Memory B cell (primary cell): ENCODE results near the gene CHI3L2.
"Not testable (repeated sequence)": the region's sequence is repeated elsewhere in the genome, so short reads cannot be mapped to it uniquely, and the experiment has no call there.

Experiments
- ATAC-seq: fragments of 150-1000 bp; cut with Tn5 transposase; 2 replicates; pipeline ENCODE4 v1.10.0; 2021; ENCODE audit warnings: low read depth, mild to moderate bottlenecking, moderate library complexity
- DNase-seq, 2 donors: peaks; one replicate each; pipeline ENCODE4 v3.0.0; 2022; ENCODE audit warnings: low spot score in 2 of 2
- H3K27ac Mint-ChIP-seq: one replicate; pipeline ENCODE4 v1.8.0; 2022; ENCODE audit warnings: mild to moderate bottlenecking, moderate library complexity, mixed read lengths
- H3K27me3 Mint-ChIP-seq: one replicate; pipeline ENCODE4 v1.8.0; 2022; ENCODE audit warnings: mixed read lengths
- H3K36me3 Mint-ChIP-seq: one replicate; pipeline ENCODE4 v1.8.0; 2022; ENCODE audit warnings: mild to moderate bottlenecking, mixed read lengths
- H3K4me1 Mint-ChIP-seq: one replicate; pipeline ENCODE4 v1.8.0; 2022; ENCODE audit warnings: mixed read lengths
- H3K4me3 Mint-ChIP-seq: one replicate; pipeline ENCODE4 v1.8.0; 2022; ENCODE audit warnings: mild to moderate bottlenecking, moderate library complexity, mixed read lengths
- H3K9me3 Mint-ChIP-seq: one replicate; pipeline ENCODE4 v1.8.0; 2022; ENCODE audit warnings: mixed read lengths

The CHI3L2 gene

GRCh38 chr1:111208921-111209320 lies 18.6 kb upstream of the CHI3L2 start:
- H3K27ac Mint-ChIP-seq, result no peak overlapping the region

GRCh38 chr1:111209622-111210021 lies 17.9 kb upstream of the CHI3L2 start:
- Mint-ChIP-seq H3K36me3 (peaks cover 3% of the 10 kb centered on the region), H3K4me1 (peaks cover 46% of the 10 kb centered on the region), H3K4me3 (no peak overlapping the region), H3K27me3 (no peaks in the 10 kb centered on the region), H3K9me3 (peaks cover 2% of the 10 kb centered on the region), H3K27ac (no peak overlapping the region)
- ATAC-seq (no peak), DNase-seq (no peak)

More at GRCh38 chr1:111208921-111209320, 18.6 kb upstream of the CHI3L2 start:
- Mint-ChIP-seq H3K4me3 (no peak overlapping the region), H3K36me3 (peaks cover 3% of the 10 kb centered on the region), H3K9me3 (peaks cover 2% of the 10 kb centered on the region), H3K4me1 (peaks cover 40% of the 10 kb centered on the region), H3K27me3 (no peaks in the 10 kb centered on the region)
- DNase-seq (no peak), ATAC-seq (no peak)

DNA sequence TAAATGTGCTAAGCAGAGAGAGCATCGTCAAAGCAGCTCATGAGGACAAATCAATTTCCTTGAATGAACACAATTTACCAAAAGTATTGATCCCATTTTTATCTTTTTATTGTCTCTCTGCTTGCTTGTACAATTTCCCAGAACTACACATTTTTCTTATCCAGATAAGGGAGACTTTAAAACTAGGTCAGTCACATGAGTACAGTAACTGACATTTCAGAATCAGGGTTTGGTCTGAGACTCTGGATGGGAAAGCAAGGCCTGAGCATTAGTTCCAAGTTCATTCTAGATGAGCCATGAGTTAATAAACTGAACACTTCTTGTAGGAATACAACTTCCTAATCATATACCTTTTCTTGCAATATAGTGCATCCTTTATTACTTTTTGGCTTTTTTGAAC lies 15.6 kb upstream of the CHI3L2 start:
- Mint-ChIP-seq H3K27me3 (no peaks in the 10 kb centered on the region), H3K27ac (no peak overlapping the region), H3K9me3 (peaks cover 2% of the 10 kb centered on the region), H3K4me1 (peaks cover 53% of the 10 kb centered on the region), H3K4me3 (no peak overlapping the region), H3K36me3 (peaks cover 3% of the 10 kb centered on the region)
- DNase-seq (no peak), ATAC-seq (no peak)

DNA sequence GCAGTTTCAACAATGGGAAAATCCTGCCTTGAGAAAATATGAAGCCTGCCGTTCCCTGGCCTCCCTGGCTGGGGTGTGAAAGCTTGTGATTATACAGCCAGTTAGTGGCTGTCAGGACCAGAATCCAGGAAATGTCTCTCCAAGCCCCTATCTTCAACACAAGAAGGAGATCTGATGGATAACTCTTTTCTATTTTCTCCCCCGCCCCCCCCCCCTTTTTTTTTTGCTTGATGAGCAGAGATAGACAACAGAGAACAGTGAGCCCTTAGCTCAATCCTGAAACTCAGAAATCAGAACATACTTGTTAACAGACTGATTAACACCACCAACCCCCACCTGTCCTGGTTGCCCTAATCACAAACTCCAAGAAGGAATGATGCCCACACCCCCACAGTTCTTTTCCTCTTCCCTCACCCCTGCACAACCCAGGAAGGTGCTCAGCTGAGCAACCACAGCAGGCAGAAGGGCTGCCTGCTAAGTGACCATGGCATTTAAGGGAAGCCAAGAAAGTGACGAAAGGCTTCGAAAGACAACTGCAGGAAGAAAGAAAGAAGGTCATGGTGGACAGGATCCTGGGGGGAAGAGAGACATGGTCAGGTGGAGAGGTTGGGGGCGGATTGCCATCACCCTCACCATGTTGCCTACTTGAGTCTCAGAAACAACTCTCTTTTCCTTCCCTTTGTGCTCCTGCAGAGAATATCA lies 14.7 kb upstream of the CHI3L2 start:
- H3K36me3 Mint-ChIP-seq, result peaks cover 3% of the 10 kb centered on the region
- ATAC-seq, result no peak
- no peaks in the 10 kb centered on the region for H3K27me3 Mint-ChIP-seq
- no peak for DNase-seq
- peaks cover 2% of the 10 kb centered on the region for H3K9me3 Mint-ChIP-seq
- no peak overlapping the region for H3K4me3 Mint-ChIP-seq
- peaks cover 59% of the 10 kb centered on the region for H3K4me1 Mint-ChIP-seq
- H3K27ac Mint-ChIP-seq, result peak overlapping the region; percentile 9

DNA sequence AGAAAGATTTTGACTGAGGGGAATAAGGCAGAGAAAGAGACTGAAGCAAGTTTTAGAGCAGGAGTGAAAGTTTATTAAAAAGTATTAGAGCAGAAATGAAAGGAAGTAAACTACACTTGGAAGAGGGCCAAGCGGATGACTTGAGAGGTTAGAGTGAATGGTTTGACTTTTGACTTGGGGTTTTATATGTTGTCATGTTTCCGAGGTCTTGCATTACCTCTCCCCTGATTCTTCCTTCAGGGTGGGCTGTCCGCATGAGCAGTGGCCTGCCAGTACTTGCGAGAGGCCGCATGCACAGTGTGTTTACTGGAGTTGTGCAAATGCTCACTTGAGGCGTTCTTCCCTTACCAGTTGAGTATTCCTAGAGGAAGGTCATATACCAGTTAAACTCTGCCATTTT lies 14.1 kb upstream of the CHI3L2 start:
- no peak for ATAC-seq
- Mint-ChIP-seq H3K4me3 (peak overlapping the region; percentile 22), H3K9me3 (peaks cover 2% of the 10 kb centered on the region), H3K27me3 (no peaks in the 10 kb centered on the region), H3K36me3 (peaks cover 3% of the 10 kb centered on the region), H3K4me1 (peaks cover 62% of the 10 kb centered on the region), H3K27ac (peak overlapping the region; percentile 9)
- no peak for DNase-seq

DNA sequence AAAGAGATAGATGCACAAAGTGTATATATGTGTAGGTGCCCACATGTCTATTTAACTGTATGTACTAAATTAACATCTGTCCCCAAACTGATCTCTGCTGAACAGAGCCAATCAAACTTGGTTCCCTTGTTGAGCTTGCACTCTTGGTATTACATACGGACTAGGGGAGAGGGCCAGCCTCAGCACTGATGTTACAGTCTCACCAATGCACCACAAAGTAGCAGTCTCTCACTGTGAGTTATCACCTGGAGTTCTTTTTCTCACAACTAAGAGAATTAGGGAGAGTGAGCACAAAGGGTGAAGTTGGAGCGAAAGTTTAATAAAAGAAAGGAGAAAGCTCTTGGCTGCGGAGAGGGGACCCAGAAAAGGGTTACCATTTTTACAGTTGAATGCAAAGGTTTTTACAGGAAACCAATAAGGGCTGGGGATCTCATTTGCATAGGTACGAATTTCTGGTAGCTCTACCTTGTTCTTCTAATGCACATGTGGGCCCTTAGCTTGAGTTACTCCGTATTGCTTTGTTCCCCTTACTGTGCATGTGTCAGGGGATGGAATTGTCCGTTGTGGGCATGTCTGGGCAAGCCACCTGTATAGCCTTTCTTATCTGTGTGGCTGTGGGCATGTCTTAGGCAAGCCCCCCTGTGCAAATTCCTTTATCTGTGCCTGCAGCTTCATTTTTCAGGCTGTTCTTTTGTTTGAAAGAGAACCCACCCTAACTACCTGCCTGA lies 13.3 kb upstream of the CHI3L2 start:
- DNase-seq (no peak), ATAC-seq (peak; percentile 33)
- Mint-ChIP-seq H3K4me1 (peaks cover 64% of the 10 kb centered on the region), H3K4me3 (peak overlapping the region; percentile 22), H3K9me3 (peaks cover 2% of the 10 kb centered on the region), H3K27me3 (no peaks in the 10 kb centered on the region), H3K27ac (peak overlapping the region; percentile 98), H3K36me3 (peaks cover 3% of the 10 kb centered on the region)

DNA sequence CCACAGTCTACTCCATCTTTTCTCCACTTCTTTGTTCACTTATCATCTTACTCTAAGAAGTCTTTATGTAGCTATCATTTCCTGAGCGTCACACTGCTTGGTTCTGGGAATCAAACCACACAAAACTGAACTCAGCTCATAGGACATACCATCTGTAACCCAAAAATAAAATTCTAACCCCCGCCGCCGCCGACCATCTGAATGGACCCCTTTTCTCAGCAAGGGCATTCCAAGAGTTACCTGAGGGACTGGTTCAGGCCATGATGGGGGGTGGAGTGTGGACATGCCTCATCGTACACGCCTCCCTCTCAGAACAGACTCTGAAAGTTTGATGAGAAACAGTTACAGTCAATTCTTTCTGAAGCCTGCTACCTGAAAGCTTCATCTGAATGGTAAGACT lies 12.6 kb upstream of the CHI3L2 start:
- Mint-ChIP-seq H3K4me1 (peaks cover 71% of the 10 kb centered on the region), H3K27ac (peak overlapping the region; percentile 98), H3K4me3 (peak overlapping the region; percentile 22), H3K36me3 (peaks cover 3% of the 10 kb centered on the region), H3K27me3 (no peaks in the 10 kb centered on the region), H3K9me3 (peaks cover 2% of the 10 kb centered on the region)
- ATAC-seq (no peak), DNase-seq (no peak)

GRCh38 chr1:111215285-111215684 lies 12.2 kb upstream of the CHI3L2 start:
- peak overlapping the region; percentile 98 for H3K27ac Mint-ChIP-seq
- H3K9me3 Mint-ChIP-seq, ATAC-seq, H3K36me3 Mint-ChIP-seq, H3K27me3 Mint-ChIP-seq, DNase-seq: not testable (repeated sequence)
- H3K4me1 Mint-ChIP-seq, result peaks cover 72% of the 10 kb centered on the region
- peak overlapping the region; percentile 12 for H3K4me3 Mint-ChIP-seq

DNA sequence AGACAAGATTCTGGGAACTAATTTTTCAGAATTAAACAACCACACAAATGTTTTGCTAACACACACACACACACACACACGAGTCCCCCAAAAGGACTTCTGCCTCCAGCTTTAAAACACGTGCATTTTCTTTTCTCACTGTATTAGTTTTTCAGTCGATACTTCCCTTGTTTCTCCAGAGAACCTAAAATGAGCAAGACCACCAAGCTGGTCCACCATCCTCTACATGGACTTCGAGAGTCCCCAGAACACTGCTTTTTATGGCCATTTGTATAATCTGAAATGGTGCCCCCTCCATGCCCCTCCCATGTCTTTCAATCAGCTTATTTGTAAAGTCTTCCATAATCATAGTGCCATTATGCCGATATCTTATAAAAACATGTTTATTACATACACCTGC lies 10.8 kb upstream of the CHI3L2 start:
- Mint-ChIP-seq H3K9me3 (peaks cover 2% of the 10 kb centered on the region), H3K4me1 (peaks cover 84% of the 10 kb centered on the region), H3K4me3 (peak overlapping the region; percentile 13), H3K27me3 (no peaks in the 10 kb centered on the region), H3K36me3 (peaks cover 3% of the 10 kb centered on the region), H3K27ac (peak overlapping the region; percentile 98)
- DNase-seq (no peak), ATAC-seq (no peak)

GRCh38 chr1:111217183-111217910 lies 10.2 kb upstream of the CHI3L2 start:
- Mint-ChIP-seq H3K36me3 (peaks cover 3% of the 10 kb centered on the region), H3K27me3 (no peaks in the 10 kb centered on the region), H3K4me1 (peaks cover 88% of the 10 kb centered on the region), H3K9me3 (peaks cover 2% of the 10 kb centered on the region), H3K27ac (peak overlapping the region; percentile 98), H3K4me3 (peak overlapping the region; percentile 6)
- ATAC-seq (no peak), DNase-seq (no peak)

DNA sequence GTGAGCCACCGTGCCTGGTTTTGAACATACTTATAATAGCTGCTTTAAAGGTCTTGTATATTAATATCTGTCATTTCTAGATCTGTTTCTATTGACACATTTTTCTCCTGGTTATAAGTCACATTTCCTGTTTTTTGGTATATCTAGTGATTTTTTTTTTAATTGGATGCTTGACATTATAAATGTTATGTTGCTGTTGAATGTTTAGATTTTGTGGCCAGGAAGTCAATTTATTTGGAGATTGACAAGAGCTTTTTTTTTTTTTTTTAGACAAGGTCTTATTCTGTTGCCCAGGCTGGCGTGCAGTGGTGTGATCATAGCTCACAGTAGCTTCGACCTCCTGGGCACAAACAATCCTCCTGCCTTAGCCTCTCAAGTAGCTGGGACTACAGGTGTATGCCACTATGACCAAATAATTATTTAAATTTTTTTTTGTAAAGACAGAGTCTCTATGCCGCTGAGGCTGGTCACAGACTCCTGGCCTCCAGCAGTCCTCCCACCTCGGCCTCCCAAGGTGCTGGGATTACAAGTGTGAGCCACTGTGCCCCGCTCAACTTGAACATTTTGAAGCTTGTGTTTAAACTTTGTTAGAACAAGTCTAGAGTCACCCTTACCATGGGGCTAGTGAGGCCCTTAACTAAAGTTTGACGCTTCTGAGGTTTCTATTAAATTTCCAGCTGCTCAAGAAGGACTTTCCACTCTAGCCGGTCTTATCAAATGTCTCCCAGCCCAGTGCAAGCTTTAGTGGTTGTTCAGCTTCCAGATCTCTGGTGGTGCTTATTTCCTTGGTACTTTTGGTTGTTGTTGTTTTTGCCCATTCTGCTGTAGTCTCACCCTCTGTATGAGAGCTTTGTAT lies 8.6 kb upstream of the CHI3L2 start:
- Mint-ChIP-seq H3K27ac (peak overlapping the region; percentile 77), H3K4me3 (peak overlapping the region; percentile 38), H3K9me3 (no peaks in the 10 kb centered on the region), H3K27me3 (no peaks in the 10 kb centered on the region), H3K36me3 (no peaks in the 10 kb centered on the region), H3K4me1 (peaks cover 86% of the 10 kb centered on the region)
- DNase-seq (no peak), ATAC-seq (no peak)

GRCh38 chr1:111219557-111220286 lies 7.8 kb upstream of the CHI3L2 start:
- Mint-ChIP-seq H3K4me3 (peak overlapping the region; percentile 74), H3K27ac (peak overlapping the region; percentile 77), H3K9me3 (no peaks in the 10 kb centered on the region), H3K4me1 (peaks cover 82% of the 10 kb centered on the region), H3K36me3 (no peaks in the 10 kb centered on the region), H3K27me3 (no peaks in the 10 kb centered on the region)
- ATAC-seq, result peak; percentile 70
- peak in 1 of 2 donors; percentile 51 for DNase-seq

DNA sequence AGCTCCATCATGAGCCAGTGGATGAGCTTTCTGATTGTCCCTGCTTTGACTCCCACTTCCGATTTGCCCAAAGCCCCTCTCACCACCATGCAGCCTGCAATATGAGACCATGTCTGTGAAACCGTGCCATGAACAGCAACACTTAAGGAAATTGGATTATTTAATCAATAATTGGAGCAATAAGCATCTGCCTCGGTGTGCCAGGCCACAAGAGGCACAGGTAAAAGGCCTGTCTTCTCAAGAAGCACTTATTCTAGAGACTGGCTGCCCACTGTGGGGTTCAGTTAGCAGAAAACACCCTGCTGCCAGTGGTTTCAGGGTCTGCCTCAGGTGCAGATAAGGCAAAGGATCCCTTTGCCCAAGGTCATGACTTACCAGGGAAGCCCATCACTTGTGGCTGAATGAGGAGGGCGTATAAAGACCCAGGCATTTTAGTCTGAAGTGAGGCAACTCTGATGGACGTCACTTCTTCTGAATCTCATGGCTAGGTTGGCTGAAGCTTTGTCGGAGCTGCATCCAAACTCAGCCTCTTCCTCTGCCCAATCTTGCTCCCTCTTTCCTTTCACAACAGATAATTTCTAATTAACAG lies 7.1 kb upstream of the CHI3L2 start:
- H3K9me3 Mint-ChIP-seq, result no peaks in the 10 kb centered on the region
- H3K36me3 Mint-ChIP-seq, result no peaks in the 10 kb centered on the region
- H3K4me1 Mint-ChIP-seq, result peaks cover 79% of the 10 kb centered on the region
- no peak for ATAC-seq
- H3K27ac Mint-ChIP-seq, result peak overlapping the region; percentile 77
- peak overlapping the region; percentile 74 for H3K4me3 Mint-ChIP-seq
- no peak for DNase-seq
- H3K27me3 Mint-ChIP-seq, result no peaks in the 10 kb centered on the region
